GM12801 (cell line): ENCODE measurements around the gene DNAJB14.

Source experiments
- TF ChIP-seq, protein P1 (sequence below): IDR thresholded peaks from one replicate; pipeline ENCODE4 v1.5.1; 2011; ENCODE audit warnings: control low read depth; ENCODE audit not compliant: insufficient read length; ENCODE audit errors: extremely low read depth

The DNAJB14 gene

DNA sequence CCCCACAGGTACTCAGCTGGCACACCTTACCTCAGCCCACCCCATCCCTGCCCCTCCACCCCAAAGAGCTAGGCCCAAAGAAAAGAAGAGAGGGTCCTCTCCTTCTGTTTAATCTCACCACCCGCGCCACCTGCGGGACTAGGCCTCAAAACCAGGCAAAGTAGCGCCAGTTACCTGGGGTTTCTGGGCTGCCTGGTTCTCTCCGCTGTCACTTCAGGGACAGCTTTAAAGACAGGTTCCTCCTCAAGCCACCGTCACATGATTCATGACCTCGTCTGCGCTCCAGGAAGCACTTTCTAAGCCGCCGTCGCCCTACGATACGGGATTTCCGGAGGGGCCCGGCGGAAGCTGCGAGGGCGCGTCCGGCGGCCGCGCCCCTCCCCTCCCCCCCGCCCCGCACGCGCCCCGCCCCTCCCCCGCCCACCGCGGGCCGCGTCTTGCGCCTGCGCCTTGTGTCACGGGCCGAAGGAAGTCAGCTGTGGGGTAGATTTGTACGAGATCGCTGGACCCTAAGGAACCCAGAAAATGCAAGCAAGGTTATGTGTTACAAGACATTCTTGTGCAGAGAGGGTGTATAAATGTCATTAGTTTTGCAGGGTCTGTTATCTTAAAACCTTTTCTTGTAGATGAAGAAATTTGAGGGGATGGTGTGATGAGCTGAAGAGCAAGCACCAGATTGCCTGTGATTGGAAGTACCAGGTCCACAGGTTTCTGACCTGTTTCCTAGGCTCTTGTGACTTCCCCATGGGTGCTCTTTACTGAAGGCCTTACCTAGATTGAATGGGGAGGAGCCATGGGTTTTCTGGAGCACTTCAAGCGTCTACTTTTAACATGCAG, 52.0 kb downstream of the DNAJB14 start, which contains the start of gene LAMTOR3:
Gene LAMTOR3, minus strand, starts transcription at position 267 of the 837 bp plus-strand sequence. CDS start 464 bp downstream, outside the sequence.
- TF ChIP-seq, protein P1, sequence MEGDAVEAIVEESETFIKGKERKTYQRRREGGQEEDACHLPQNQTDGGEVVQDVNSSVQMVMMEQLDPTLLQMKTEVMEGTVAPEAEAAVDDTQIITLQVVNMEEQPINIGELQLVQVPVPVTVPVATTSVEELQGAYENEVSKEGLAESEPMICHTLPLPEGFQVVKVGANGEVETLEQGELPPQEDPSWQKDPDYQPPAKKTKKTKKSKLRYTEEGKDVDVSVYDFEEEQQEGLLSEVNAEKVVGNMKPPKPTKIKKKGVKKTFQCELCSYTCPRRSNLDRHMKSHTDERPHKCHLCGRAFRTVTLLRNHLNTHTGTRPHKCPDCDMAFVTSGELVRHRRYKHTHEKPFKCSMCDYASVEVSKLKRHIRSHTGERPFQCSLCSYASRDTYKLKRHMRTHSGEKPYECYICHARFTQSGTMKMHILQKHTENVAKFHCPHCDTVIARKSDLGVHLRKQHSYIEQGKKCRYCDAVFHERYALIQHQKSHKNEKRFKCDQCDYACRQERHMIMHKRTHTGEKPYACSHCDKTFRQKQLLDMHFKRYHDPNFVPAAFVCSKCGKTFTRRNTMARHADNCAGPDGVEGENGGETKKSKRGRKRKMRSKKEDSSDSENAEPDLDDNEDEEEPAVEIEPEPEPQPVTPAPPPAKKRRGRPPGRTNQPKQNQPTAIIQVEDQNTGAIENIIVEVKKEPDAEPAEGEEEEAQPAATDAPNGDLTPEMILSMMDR, result no peak

DNA sequence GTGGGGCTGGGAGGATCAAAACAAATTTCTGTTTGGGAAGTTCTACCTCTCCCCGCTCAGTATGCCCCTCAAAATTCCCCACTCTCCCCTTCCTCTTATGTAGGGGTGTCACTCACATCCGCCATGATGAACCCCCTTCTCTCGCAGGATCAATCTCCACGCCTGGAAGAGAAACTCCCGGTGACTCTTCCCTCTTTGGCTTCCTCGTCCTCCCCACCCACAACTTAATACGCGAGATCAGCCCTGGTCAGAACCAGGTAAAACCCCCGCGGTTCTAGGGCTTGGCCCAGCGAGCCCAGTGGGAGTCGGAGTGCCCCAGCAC, 52.6 kb downstream of the DNAJB14 start:
- TF ChIP-seq, protein P1, result no peak

DNA sequence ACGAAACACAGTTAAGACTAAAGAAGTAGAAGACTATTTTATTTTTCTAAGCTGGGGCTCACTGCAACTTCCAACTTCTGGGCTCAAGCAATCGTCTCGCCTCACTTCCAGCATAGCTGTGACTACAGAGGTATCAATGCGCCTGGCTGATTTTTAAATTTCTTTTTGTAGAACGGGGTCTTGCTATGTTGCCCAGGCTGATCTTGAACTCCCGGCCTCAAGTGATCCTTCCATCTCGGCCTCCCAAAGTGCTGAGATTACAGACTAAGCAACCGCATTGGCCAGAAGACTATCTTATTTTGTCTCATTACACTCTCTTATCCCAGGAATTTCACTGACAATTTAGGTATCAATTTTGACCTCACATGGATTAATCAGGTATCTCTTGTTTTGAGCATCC, 53.4 kb downstream of the DNAJB14 start:
- TF ChIP-seq, protein P1, result no peak

DNA sequence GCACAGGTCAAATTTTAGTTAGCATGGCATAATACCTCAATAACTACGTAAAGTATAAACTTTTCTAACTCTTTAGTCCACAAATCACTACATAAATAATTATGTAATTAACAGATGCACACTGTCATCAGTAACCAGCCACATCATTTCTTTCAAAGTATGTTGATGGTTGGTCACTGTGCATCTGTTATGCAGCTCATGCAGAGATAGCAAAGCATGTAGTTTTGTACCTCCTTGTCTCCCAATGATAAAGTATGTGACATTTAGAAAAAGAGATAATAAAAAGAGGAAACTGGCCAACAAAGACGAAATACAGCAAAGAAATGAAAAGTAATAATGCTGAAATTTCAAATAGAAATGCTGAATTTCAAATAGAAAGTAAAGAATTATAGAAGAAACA, 55.1 kb downstream of the DNAJB14 start:
- TF ChIP-seq, protein P1, result no peak

DNA sequence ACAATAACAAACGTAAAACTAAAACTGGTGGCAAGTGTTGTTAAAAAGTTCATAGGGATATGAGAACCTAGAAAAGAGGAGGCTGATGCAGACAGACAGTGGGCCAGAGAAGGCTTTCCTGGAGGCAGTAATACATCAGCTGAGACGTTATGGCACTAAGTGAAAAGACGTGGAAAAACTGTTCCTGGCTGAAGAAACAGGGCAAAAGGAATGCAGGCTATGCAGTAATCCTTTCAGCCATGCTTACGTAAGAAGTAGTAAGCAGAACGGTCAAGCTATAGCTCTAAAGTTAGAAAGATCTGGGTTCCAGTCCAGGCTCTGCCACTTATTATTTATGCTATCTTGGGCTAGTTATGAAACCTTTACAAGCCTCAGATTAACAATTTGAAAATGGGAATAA, 58.6 kb downstream of the DNAJB14 start:
- TF ChIP-seq, protein P1, result no peak

DNA sequence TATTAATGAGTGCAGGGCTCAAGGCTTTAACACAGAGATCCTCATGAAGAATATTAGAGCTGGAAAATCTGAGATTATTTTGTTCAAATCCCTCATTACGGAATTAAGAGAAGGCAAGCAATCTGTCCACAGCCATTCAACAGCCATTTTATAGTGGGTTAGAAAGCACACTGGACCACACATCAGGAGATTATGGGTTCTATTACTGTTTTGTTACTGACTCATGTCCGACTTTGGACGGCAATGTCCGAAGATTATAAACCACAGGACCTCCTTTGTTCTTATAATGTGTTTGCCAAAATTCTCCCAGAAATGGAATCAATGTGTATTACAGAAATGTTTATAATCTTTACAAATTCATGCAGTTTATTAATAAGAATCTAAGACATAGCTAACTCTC, 60.3 kb downstream of the DNAJB14 start:
- TF ChIP-seq, protein P1, result no peak

DNA sequence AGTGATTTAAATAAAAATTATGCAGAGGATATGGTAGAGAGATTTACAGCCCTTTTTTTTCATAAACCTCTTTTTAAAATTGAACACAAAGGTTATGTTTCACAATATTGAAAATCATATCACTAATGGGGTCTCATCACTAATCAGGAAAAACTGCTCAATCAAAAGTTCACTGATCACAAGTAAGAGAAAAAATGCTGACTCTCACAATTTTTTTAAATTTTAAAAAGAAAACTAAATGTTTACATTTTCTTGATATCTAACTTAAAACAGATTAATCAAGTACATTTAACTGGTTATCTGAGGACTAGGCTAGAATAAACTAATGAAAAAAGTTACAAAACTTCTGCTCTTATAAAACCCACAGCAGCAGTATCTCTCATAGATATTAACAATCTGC, 60.7 kb downstream of the DNAJB14 start:
- TF ChIP-seq, protein P1, result no peak
